Epithelial cell of proximal tubule (primary cell): ENCODE measurements around the gene PDRG1. TPM values are rescaled to one million over a fixed set of nuclear protein-coding genes. Genes with fewer than 3 reads are reported as not detected.

ENCODE experiments used
- DNase-seq: peaks from one replicate; pipeline ENCODE4 v3.0.0-alpha.2; 2011; ENCODE audit warnings: low read depth
- H3K4me3 ChIP-seq: 2 replicates; pipeline ENCODE4 v1.5.1; 2011; ENCODE audit warnings: low read depth, mild to moderate bottlenecking, low read length
- CTCF ChIP-seq: conservative IDR thresholded peaks from 2 replicates; pipeline ENCODE4 v1.5.1; 2012; ENCODE audit warnings: low read depth, mild to moderate bottlenecking, low read length
- total RNA-seq: library from RNA; depleted of rRNA; stranded (reverse); fragments of >200 nt; gene quantifications from 2 replicates; pipeline ENCODE4 v1.2.3, GENCODE V29; 2015

Gene PDRG1
- total RNA-seq, 1 donor from 2014 or later, result 16.5 TPM

DNA sequence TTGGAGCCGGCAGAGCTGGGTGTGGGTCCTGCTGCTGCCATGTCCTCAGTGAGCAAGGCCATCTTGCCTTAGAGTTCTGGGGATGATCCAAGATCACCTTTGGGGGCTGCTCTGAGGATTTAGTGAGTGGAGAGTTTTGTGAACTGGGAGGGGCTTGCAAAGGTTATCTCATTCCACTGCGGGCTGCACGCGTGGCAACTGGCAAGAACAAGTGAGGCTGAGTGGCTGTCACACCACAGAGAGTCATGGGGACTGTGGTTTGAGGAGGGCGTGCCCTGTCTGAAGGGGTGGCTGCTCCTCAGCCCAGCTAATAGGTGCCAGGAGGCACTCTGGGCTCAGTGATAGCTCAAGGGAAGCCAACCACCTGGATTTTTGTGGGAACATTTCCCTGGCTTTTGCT is 43.8 kb downstream of the PDRG1 start:
- no peak for DNase-seq
- TF ChIP-seq CTCF, result no peak
- H3K4me3 ChIP-seq, result no peak overlapping the region

DNA sequence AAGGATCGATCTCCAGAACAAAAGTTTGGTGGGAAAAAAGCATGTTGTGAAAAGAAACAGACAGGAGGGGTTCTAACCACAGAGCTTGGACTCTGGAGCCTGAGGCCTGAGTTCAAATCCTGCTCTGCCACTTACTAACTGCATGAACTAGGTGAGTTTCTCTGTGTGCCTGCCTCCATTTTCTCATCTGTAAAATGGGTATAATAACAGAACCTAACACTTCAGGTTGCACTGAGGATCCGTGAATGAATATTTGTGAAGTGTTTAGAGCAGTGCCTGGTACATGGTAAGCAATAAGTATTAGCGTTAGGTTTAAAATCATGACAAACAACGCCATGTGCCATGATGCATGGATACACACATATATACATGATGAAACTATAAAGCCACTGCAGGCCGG is 44.8 kb downstream of the PDRG1 start:
- DNase-seq, result no peak
- no peak for TF ChIP-seq CTCF
- no peak overlapping the region for H3K4me3 ChIP-seq

- DNase-seq, result no peak
- TF ChIP-seq CTCF, result no peak
These were observed 45.8 kb downstream of the PDRG1 start for GRCh38 chr20:31906001-31906400.

DNA sequence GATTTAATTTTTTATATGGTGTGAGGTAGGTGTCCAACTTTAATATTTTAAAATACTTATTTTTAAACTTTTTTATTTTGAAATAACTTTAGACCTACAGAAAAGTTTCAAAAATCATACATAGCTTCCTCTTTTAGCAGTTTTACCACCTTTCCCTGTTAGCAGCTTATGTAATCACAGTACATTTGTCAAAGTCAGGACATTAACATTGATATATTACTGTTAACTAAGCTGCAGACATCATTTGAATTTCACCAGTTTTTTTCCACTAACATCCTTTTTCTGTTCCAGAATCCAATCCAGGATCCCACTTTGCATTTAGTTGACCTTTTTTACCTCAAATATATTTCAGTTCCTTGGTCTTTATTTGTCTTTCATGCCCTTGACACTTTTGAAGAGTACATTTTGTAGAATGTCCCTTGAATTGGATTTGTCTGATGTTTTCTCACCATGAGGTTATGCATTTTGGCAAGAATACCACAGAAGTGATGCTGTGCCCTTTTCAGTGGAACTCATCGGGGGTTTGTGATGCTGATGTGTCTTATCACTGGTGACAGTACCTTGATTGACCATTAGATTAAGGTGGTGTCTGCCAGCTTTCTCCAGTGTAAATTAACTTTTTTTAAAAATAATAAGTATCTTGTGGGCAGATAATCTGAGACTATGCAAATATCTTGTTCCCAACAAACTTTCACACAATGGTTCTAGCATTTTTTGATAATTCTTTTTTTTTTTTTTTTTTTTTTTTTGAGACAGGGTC is 48.0 kb downstream of the PDRG1 start:
- TF ChIP-seq CTCF, result no peak
- no peak for DNase-seq
- no peak overlapping the region for H3K4me3 ChIP-seq

More at GRCh38 chr20:31906001-31906400, 45.8 kb downstream of the PDRG1 start:
- no peak overlapping the region for H3K4me3 ChIP-seq

- TF ChIP-seq CTCF, result no peak
- no peak overlapping the region for H3K4me3 ChIP-seq
These were observed 50.2 kb downstream of the PDRG1 start for GRCh38 chr20:31901615-31902014.

DNA sequence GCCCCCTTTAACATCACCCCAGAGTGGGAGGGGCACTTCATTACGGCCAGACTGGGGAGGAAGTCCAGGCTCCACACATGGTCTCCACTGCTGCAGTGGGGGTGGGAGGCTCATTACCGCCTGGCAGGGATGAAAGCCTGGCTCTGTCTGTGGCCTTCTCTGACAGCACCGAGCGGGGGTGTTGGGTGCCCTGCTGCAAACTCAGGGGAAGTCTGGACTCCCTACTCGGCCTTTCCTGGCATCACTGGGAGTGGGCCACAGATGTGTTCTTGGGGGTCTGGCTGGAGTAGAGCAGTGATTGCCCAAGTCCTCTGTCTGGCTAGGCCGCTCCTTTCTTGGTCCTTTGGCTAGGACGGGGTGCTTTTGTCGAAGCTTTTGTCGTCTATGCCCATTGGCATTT is 54.3 kb downstream of the PDRG1 start:
- no peak for DNase-seq
- TF ChIP-seq CTCF, result no peak
- no peak overlapping the region for H3K4me3 ChIP-seq

More at GRCh38 chr20:31901615-31902014, 50.2 kb downstream of the PDRG1 start:
- no peak for DNase-seq

DNA sequence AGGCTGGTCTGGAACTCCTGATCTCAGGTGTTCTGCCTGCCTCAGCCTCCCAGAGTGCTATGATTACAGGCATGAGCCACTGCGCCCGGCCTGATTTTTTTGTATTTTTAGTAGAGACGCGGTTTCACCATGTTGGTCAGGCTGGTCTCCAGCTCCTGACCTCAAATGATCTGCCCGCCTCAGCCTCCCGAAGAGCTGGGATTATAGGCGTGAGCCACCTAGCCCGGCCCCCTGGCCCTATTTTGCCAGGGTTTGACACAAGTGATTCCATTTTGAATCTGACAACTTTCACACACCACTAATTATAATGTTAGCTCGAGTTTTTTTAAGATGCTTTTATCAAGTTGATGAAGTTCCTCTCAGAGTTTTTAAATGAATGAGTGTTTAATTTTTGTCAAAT is 55.8 kb downstream of the PDRG1 start:
- no peak for DNase-seq
- no peak overlapping the region for H3K4me3 ChIP-seq
- no peak for TF ChIP-seq CTCF
